ENCODE data around the gene PPIL6.

- TF ChIP-seq CTCF (IDR thresholded peaks at IDR 0.05) (no peak), POLR2A (IDR thresholded peaks at IDR 0.05) (no peak)
Measured at GRCh38 chr6:109461733-109462526, 21.5 kb upstream of the PPIL6 start.
